ENCODE measurements around the gene ISM2.

GRCh38 chr14:77475432-77476115 is 23.0 kb downstream of the ISM2 start:
- TF ChIP-seq CTCF (IDR thresholded peaks at IDR 0.05 in 2 of 3, conservative IDR thresholded peaks at IDR 0.05 in 1 of 3; ENCODE audit: borderline replicate concordance in 1 of 3, insufficient read depth in 1 of 3, low read depth in 2 of 3, low read length in 2 of 3) (no peak), SIN3A (IDR thresholded peaks at IDR 0.05; ENCODE audit: low read depth) (no peak), POLR2A (IDR thresholded peaks at IDR 0.05; ENCODE audit: borderline replicate concordance, extremely low read depth, insufficient read depth, insufficient read length) (no peak), EZH2 (IDR thresholded peaks at IDR 0.05) (no peak), REST (IDR thresholded peaks at IDR 0.05; ENCODE audit: low read depth) (no peak)

Measured in HCT116 (cell line).